GM19324 (cell line): ENCODE data around the gene PRR27.

Experiments
- ATAC-seq: cut with Tn5 transposase; IDR thresholded peaks from one replicate; pipeline ENCODE4 v1.9.1; 2021; ENCODE audit warnings: mild to moderate bottlenecking, moderate library complexity; ENCODE audit not compliant: unreplicated experiment, low FRiP score

The PRR27 gene

GRCh38 chr4:70153937-70154336 lies at the start of gene PRR27:
Gene PRR27 (plus strand): TSS chr4:70154237. CDS start chr4:70154376, 139 bp downstream.
- no peak for ATAC-seq

GRCh38 chr4:70110917-70111316 lies 43.1 kb upstream of the PRR27 start:
- ATAC-seq: no peak

DNA sequence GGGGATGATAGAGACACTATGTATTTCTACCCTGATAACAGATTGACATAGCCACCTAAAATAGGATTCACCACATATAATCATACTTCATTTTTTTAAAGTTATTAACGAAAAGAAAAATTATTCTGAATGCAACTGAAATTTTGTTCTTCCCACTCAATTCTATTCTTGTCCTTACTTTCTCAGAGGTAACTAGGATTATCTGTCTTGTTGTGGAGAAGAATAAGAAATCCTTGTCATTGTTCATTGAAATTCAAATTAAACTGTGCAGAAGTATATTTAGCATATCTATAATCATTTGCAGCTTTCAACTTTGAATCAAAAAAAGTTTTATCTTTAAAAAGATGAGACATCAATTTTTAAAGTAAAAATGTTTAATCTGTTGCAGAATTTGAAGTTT lies 40.4 kb upstream of the PRR27 start:
- ATAC-seq: no peak

DNA sequence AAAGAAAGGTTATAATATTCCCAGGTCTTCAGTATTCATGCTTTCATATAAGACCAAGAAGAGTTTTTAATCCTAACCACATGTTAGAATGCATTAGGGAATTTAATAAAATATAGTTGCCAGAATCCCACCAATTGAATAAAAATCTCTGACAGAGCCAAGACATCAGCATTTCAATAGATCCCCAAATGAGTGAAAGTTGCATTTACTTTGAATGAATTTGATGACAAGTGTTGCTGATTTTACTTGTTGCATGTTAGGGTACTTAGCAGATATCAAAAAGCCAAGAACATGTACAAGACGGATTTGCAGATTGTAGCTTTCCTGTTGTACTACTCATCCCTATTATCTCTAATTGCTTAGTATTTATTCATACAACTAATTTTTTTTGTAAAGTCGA lies 39.9 kb upstream of the PRR27 start:
- ATAC-seq: no peak

DNA sequence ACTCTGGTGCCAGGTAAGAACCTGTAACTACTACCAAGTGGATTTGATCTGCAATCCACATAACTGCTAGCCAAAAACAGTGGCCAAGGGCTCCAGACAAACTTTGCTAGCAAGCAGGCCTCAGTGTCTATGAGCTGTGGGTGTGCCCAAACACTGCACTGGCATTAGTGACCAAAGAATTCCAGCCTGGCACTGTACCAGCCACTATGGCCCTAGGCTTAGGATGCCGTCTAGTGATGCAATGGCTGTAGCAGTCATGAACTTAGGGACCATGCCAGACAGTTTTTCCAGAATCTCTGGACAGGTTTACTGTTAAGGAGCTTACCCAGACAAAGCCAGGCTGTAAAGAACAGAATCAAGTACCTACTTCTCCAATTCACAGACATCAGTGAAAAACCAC lies 33.7 kb upstream of the PRR27 start:
- no peak for ATAC-seq

DNA sequence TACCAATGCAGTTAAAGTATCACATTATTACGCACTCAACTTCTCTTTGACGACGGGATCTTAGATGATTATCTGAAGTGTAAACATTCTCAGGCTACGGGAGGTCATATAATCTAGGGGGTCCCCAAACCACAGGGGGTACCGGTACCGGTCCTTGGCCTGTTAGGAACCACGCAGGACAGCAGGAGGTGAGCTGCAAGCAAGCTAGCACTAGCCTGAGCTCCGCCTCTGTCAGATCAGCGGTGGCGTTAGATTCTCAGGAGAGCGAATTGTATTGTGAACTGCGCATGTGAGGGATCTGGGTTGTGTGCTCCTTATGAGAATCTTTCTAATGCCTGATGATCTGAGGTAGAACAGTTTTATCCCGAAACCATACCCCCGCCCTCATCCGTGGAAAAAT lies 20.6 kb upstream of the PRR27 start:
- no peak for ATAC-seq

- ATAC-seq: no peak
These were observed 15.3 kb upstream of the PRR27 start for GRCh38 chr4:70138751-70139150.

GRCh38 chr4:70151271-70151670 lies 2.8 kb upstream of the PRR27 start:
- ATAC-seq: no peak

DNA sequence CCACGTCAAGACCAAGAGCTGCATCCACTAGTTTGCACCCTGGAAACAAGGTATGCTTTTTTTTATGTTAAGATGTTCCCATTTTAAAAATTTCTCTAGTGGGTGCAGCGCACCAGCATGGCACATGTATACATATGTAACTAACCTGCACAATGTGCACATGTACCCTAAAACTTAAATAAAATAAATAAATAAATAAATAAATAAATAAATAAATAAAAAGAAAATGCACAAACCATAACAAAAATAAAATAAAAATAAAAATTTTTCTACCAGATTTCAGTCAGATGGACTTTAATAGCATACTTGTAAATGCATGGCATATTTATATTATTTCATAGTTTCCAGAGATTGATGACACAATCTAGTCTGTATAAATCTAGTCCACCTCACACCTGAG lies 1.9 kb upstream of the PRR27 start:
- no peak for ATAC-seq

GRCh38 chr4:70158576-70158975 lies 4.5 kb downstream of the PRR27 start:
- ATAC-seq: no peak

- no peak for ATAC-seq
These were observed 23.1 kb downstream of the PRR27 start for GRCh38 chr4:70177090-70177489.

- no peak for ATAC-seq
These were observed 24.1 kb downstream of the PRR27 start for GRCh38 chr4:70178075-70178660.

DNA sequence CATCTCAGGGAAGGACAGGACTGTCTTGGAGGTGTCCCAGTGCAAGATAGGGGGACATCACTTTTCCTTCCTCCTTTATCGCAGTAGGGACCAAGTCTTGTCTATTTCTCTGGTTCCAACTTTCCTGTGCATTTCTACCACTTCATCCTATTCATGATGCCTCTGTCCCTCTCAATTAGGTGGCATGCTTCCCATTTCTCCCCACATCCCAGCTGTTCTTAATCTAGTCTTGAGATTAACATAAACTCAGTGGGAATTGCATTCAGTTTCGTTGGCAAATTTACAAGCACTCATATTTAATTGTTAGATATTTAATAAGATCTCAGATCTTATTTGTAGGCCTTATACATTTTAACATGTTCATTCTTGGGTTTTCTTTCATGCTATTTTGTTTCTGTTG lies 25.8 kb downstream of the PRR27 start:
- no peak for ATAC-seq

DNA sequence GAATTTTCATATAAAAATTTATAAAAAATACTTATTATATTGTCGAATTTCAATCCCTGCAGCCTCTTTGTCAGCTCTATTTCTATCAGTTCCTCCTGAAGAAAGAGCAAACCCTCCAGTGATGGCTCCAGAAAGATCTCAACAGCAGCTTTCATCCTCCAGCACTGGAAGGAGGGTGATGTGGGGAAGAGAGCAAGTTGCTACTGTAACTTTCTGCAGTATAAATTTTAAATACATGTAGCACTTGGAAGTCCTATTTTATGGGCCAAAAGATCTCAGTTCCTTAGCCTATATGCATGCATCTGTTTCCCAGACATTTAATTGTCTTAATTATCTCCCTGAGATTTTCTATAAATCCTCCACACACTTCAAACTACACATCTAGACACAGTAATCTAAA lies 27.8 kb downstream of the PRR27 start:
- no peak for ATAC-seq

DNA sequence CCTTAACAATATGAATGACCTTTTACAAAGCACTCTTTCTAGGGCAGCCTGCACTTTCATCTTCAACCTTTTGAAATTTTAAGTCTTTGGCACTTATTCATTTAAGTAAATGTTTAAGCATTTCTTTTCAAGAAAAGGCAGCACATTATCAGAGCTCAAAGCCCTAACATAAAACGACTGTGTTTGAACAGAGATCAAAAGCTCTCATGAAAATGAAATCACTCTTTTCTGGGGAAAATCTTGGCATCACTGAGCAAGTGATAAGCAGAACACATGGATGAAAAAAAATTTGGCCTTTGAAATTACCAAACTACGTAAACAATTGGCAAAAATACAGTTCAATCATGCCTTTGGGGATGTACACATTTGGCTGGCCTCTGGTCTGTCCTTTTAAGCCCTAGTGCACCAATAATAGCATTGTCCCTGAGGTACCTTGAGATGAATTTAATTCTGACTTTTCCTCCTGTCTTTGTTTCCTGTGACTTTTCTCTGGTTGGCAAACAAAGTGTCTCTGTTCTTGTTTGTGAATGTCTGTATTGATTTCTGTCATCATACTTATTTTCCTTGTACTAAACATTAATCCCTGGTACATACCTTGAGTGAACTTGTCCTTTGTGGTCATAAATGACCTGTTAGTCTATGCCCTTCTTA lies 28.6 kb downstream of the PRR27 start:
- ATAC-seq: no peak

DNA sequence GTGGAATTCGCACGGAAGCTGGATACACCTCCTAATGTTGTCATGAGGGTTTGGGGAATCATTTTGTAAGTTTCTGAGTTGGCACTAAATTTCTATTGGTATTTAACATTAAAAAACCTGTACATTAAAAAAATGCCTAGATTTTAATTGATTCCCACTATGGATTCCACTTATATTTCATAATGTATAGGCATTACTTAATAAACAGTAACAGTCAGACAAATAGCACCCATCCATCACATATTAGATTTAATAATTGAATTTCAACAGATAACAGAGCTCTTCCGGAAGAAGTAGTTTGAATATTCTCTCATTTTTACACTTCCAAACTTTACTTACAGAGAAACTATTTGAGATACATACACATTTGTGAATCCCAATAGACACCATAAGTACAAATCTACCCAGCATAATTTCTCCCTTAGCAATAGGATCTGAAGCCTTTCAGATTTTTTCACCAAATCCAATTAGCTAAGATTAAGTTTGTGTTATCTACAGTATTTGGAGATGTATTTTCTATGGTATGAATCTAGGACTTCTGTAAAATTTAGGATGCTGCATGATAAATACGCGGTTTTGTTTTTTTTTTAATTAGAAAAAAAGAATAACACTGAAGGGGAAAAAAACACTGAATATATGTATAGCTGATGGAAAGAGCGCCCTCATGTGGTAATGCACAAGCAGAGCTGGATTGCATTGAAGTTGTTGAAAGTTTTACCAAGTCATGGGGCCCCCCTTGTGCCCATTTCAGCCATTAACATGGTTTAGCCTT lies 29.3 kb downstream of the PRR27 start:
- peak; percentile 71 for ATAC-seq

GRCh38 chr4:70183940-70184246 lies 29.9 kb downstream of the PRR27 start:
- ATAC-seq: no peak

DNA sequence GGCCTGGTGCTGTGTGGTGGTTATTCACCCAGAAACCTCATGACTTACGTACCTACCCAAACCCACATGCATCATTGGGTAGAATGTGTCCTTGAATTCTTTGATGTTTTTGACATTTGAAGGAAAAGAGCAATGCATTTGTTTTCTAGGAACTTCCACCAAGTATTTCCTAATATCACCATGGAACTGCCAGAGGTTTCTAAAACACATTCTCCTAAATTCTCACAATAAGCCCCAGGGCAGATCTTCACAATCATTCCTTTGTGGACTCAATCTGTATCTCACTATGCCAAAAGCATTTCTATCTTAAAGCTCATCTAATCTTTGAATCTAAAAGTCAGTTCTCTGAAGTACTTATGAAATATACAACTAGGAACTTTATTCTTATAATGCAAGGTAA lies 33.2 kb downstream of the PRR27 start:
- no peak for ATAC-seq

GRCh38 chr4:70190579-70190978 lies 36.5 kb downstream of the PRR27 start:
- no peak for ATAC-seq

DNA sequence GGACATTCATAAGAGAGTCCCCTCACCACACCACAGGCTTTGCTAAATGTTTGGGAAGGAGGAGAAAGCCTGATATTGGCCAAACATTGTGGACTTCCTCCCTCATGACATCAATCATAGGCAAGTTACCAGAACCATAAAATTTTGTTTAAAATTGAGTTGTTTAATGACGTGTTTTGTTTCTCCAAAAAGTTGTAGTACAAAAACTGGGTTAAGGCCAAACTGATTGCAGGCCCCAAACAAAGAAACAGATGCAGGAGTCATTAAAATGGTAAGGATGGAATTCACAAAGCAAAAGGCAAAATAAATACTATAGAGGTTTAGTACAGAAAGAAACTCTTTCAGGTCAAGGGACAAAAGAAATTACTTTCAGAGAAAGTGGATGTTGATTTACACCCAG lies 37.6 kb downstream of the PRR27 start:
- ATAC-seq: no peak

DNA sequence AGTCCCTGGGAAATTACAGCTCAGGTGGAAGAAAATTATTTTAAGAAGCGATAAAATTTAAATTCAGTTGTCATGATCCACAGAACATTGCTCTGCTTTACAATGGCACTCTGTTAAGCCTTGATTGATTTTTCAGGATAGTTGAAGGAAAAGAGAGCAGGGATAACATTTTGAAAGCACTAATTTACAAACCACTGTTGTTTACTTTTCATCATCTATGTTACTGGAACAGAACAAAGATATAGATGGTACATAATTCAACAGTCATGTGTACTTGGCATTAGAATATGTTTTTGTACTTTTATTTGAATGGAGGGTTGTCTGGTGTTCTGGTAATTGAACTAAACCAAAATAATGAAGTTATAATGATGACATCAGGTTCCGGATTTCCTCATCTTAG lies 38.9 kb downstream of the PRR27 start:
- no peak for ATAC-seq

DNA sequence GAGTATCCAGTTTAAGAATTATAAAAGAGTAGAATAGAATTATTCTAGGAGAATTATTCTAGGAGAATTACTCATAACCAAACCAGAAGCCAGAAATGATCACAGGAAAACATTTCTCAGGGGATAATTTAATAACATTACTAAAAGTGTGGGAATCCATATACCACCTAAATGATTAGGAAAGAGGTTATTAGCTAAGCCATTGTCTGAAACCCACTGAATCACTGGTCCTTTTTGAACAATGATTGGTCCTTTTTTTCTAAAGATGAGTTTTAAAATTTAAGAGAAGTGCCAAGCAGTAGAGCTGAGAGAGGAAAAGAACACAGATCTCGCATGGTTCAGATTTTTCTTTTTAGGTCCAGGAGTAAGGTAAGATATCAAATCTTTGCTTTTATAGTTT lies 41.4 kb downstream of the PRR27 start, which contains the start of gene ODAM:
Gene ODAM, plus strand, starts transcription at position 301 of the 400 bp plus-strand sequence. CDS start 819 bp downstream, outside the sequence.
- ATAC-seq: no peak
